Measurements from ENCODE around the gene NRAP.

NRAP gene

GRCh38 chr10:113620936-113621335, 42.9 kb downstream of the NRAP start:
- Histone ChIP-seq H3K4me2 (ENCODE audit: low read length) (no peak overlapping the region), H3F3A (ENCODE audit: insufficient read depth, low read length) (no peaks in the 10 kb centered on the region), H3K4me3 (ENCODE audit: low read depth, low read length, poor library complexity, severe bottlenecking) (no peak overlapping the region), H3K9ac (ENCODE audit: low read length) (no peak overlapping the region), H3K27me3 (ENCODE audit: insufficient read depth, low read length) (peaks cover 5% of the 10 kb centered on the region; the same call in 1 of the 2 replicates), H4K20me1 (ENCODE audit: insufficient read depth, low read length) (no peaks in the 10 kb centered on the region), H3K9me2 (ENCODE audit: low read depth, low read length) (no peaks in the 10 kb centered on the region), H3K9me3 (ENCODE audit: low read length) (no peaks in the 10 kb centered on the region), H3K79me2 (ENCODE audit: insufficient read depth, low read length) (no peaks in the 10 kb centered on the region), H3K4me1 (ENCODE audit: insufficient read depth, low read length, severe bottlenecking) (no peaks in the 10 kb centered on the region), H2AFZ (ENCODE audit: low read length) (no peak overlapping the region), H3K27ac (ENCODE audit: low read depth, low read length, poor library complexity, severe bottlenecking) (no peak overlapping the region), H3K36me3 (ENCODE audit: insufficient read depth, low read length) (no peaks in the 10 kb centered on the region)
- TF ChIP-seq EZH2 (IDR thresholded peaks at IDR 0.05; ENCODE audit: borderline replicate concordance, low read length) = no peak
- no peak for TF ChIP-seq CTCF (IDR thresholded peaks at IDR 0.05; ENCODE audit: low read length)

- Histone ChIP-seq H3K27me3 (ENCODE audit: insufficient read depth, low read length) (peaks cover 5% of the 10 kb centered on the region; the same call in 1 of the 2 replicates), H3K4me1 (ENCODE audit: insufficient read depth, low read length, severe bottlenecking) (no peaks in the 10 kb centered on the region), H3K4me3 (ENCODE audit: low read depth, low read length, poor library complexity, severe bottlenecking) (no peak overlapping the region), H3K9ac (ENCODE audit: low read length) (no peak overlapping the region), H3K4me2 (ENCODE audit: low read length) (no peak overlapping the region), H4K20me1 (ENCODE audit: insufficient read depth, low read length) (no peaks in the 10 kb centered on the region), H3K27ac (ENCODE audit: low read depth, low read length, poor library complexity, severe bottlenecking) (no peak overlapping the region), H3K36me3 (ENCODE audit: insufficient read depth, low read length) (no peaks in the 10 kb centered on the region), H3F3A (ENCODE audit: insufficient read depth, low read length) (no peaks in the 10 kb centered on the region), H2AFZ (ENCODE audit: low read length) (no peak overlapping the region), H3K79me2 (ENCODE audit: insufficient read depth, low read length) (no peaks in the 10 kb centered on the region), H3K9me3 (ENCODE audit: low read length) (no peaks in the 10 kb centered on the region), H3K9me2 (ENCODE audit: low read depth, low read length) (no peaks in the 10 kb centered on the region)
- TF ChIP-seq CTCF (IDR thresholded peaks at IDR 0.05; ENCODE audit: low read length) = no peak
- TF ChIP-seq EZH2 (IDR thresholded peaks at IDR 0.05; ENCODE audit: borderline replicate concordance, low read length) = no peak
Observed at GRCh38 chr10:113620511-113620910, 43.3 kb downstream of the NRAP start.

- TF ChIP-seq EZH2 (IDR thresholded peaks at IDR 0.05; ENCODE audit: borderline replicate concordance, low read length) (no peak), CTCF (IDR thresholded peaks at IDR 0.05; ENCODE audit: low read length) (no peak)
Observed at GRCh38 chr10:113619401-113619800, 44.4 kb downstream of the NRAP start.

More at GRCh38 chr10:113619401-113619800, 44.4 kb downstream of the NRAP start:
- no peaks in the 10 kb centered on the region for H3K9me2 ChIP-seq (ENCODE audit: low read depth, low read length)
- H3K9me3 ChIP-seq (ENCODE audit: low read length) = no peaks in the 10 kb centered on the region
- no peak overlapping the region for H3K4me2 ChIP-seq (ENCODE audit: low read length)
- H4K20me1 ChIP-seq (ENCODE audit: insufficient read depth, low read length) = no peaks in the 10 kb centered on the region
- no peaks in the 10 kb centered on the region for H3K79me2 ChIP-seq (ENCODE audit: insufficient read depth, low read length)
- no peaks in the 10 kb centered on the region for H3F3A ChIP-seq (ENCODE audit: insufficient read depth, low read length)
- no peak overlapping the region for H3K9ac ChIP-seq (ENCODE audit: low read length)
- H2AFZ ChIP-seq (ENCODE audit: low read length) = no peak overlapping the region
- H3K4me1 ChIP-seq (ENCODE audit: insufficient read depth, low read length, severe bottlenecking) = no peaks in the 10 kb centered on the region
- no peak overlapping the region for H3K4me3 ChIP-seq (ENCODE audit: low read depth, low read length, poor library complexity, severe bottlenecking)
- no peaks in the 10 kb centered on the region for H3K36me3 ChIP-seq (ENCODE audit: insufficient read depth, low read length)
- H3K27ac ChIP-seq (ENCODE audit: low read depth, low read length, poor library complexity, severe bottlenecking) = no peak overlapping the region
- H3K27me3 ChIP-seq (ENCODE audit: insufficient read depth, low read length) = peaks cover 8% of the 10 kb centered on the region; the same call in 1 of the 2 replicates
